Hepatocyte (in vitro differentiated cells): Measurements from ENCODE around the gene PRR20E. TPM values are rescaled to one million over a fixed set of nuclear protein-coding genes. Genes with fewer than 3 reads are reported as not detected.
"Not testable (repeated sequence)": the region's sequence is repeated elsewhere in the genome, so short reads cannot be mapped to it uniquely, and the experiment has no call there.

Experiments
- DNase-seq: peaks from one replicate; pipeline ENCODE4 v3.0.0-alpha.2; 2016; ENCODE audit warnings: low spot score
- H2AFZ ChIP-seq: fragments of 200-600 bp; sonication (generic); 2 replicates; pipeline ENCODE4 v1.6.0; 2016; ENCODE audit warnings: antibody characterized with exemption, mild to moderate bottlenecking
- H3K27ac ChIP-seq: fragments of 200-600 bp; sonication (generic); 2 replicates; pipeline ENCODE4 v1.5.1; 2016; ENCODE audit warnings: mild to moderate bottlenecking
- H3K27me3 ChIP-seq: fragments of 200-600 bp; sonication (generic); 2 replicates; pipeline ENCODE4 v1.6.1; 2016
- H3K36me3 ChIP-seq: fragments of 200-600 bp; sonication (generic); replicated peaks from 2 replicates; pipeline ENCODE4 v1.5.1; 2016; ENCODE audit warnings: low read depth; ENCODE audit not compliant: insufficient read depth
- H3K4me1 ChIP-seq: fragments of 200-600 bp; sonication (generic); 2 replicates; pipeline ENCODE4 v1.5.1; 2016; ENCODE audit warnings: mild to moderate bottlenecking, moderate library complexity; ENCODE audit not compliant: insufficient read depth
- H3K4me2 ChIP-seq: fragments of 200-600 bp; sonication (generic); 2 replicates; pipeline ENCODE4 v1.6.0; 2016
- H3K4me3 ChIP-seq: fragments of 200-600 bp; sonication (generic); 2 replicates; pipeline ENCODE4 v1.5.1; 2016; ENCODE audit warnings: mild to moderate bottlenecking
- H3K79me2 ChIP-seq: fragments of 200-600 bp; sonication (generic); 2 replicates; pipeline ENCODE4 v1.6.0; 2017; ENCODE audit warnings: mild to moderate bottlenecking
- H3K9me2 ChIP-seq: fragments of 200-600 bp; sonication (generic); replicated peaks from 2 replicates; pipeline ENCODE4 v1.6.0; 2017; ENCODE audit warnings: mild to moderate bottlenecking; ENCODE audit not compliant: insufficient read depth
- H3K9me3 ChIP-seq: fragments of 200-600 bp; sonication (generic); 2 replicates; pipeline ENCODE4 v1.5.1; 2016; ENCODE audit warnings: low read depth, mild to moderate bottlenecking
- H4K20me1 ChIP-seq: fragments of 200-600 bp; sonication (generic); 2 replicates; pipeline ENCODE4 v1.6.0; 2016; ENCODE audit warnings: mild to moderate bottlenecking; ENCODE audit not compliant: insufficient read depth, poor library complexity, severe bottlenecking
- EZH2 ChIP-seq: fragments of 200-600 bp; sonication (generic); IDR thresholded peaks from 2 replicates; pipeline ENCODE4 v1.6.1; 2016; ENCODE audit warnings: antibody characterized with exemption, mild to moderate bottlenecking, borderline replicate concordance
- EZH2phosphoT487 ChIP-seq: fragments of 200-600 bp; sonication (generic); IDR thresholded peaks from one replicate; pipeline ENCODE4 v1.6.1; 2018; ENCODE audit warnings: antibody characterized with exemption, mild to moderate bottlenecking, low read depth, moderate library complexity; ENCODE audit not compliant: unreplicated experiment, severe bottlenecking
- WGBS: methylation state at CpG from one replicate; pipeline ENCODE4 v1.1.6; 2016; ENCODE audit warnings: low lambda C conversion rate; ENCODE audit errors: missing lambda C conversion rate; 5-methylcytosine and 5-hydroxymethylcytosine counted together
- polyA plus RNA-seq: library from polyadenylated mRNA; unstranded; fragments of >200 nt; fragmentation: Nextera tagmentation; extraction: Ambion mirVana; gene quantifications from 2 replicates; pipeline ENCODE4 v1.2.1, GENCODE V29; 2016
- small RNA-seq: library from RNA; depleted of rRNA; stranded (forward); fragments of <200 nt; gene quantifications from one replicate; pipeline ENCODE3, GENCODE V24; 2014
- total RNA-seq: library from RNA; depleted of rRNA; stranded (reverse); fragments of >200 nt; gene quantifications from 2 replicates; pipeline ENCODE4 v1.2.3, GENCODE V29; 2014
- TF ChIP-seq, protein P1 (sequence below): fragments of 200-600 bp; sonication (generic); IDR thresholded peaks from 2 replicates; pipeline ENCODE4 v1.5.1; 2016; ENCODE audit warnings: antibody characterized with exemption, mild to moderate bottlenecking; ENCODE audit not compliant: poor library complexity

PRR20E gene
- total and polyA plus RNA-seq, 2 experiments from 2014 or later = not detected

DNA sequence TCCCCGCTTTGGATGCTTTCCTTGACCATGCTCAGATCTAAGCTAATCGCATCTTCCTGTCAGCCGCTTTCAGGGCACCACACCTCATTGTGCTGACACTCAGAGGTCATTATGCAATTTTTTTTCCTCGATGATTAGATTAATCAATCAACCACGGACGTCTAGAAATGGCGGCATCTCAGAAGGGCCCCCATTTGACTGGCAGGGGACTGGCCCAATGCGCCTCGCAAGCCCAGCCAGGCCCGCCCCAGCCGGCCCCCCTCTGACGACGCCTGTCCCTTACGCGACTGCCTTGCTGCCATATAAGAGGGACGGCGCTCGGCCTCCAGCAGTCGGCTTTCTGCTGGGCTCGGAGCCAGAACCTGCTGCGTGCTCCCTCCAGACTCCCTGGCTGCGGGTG is 6.7 kb upstream of the PRR20E start, which contains the start of gene PRR20D:
PRR20D (plus strand) TSS at position 301 of the 400 bp plus-strand sequence. CDS start 387 bp downstream, outside the sequence.
- H4K20me1 ChIP-seq, DNase-seq, H3K36me3 ChIP-seq, H3K4me2 ChIP-seq, H3K4me3 ChIP-seq, H3K27ac ChIP-seq, H2AFZ ChIP-seq, H3K4me1 ChIP-seq, H3K9me3 ChIP-seq, H3K9me2 ChIP-seq, H3K27me3 ChIP-seq, H3K79me2 ChIP-seq: not testable (repeated sequence)
- no CpG with 5 or more reads among the region's 22 CpGs for WGBS

DNA sequence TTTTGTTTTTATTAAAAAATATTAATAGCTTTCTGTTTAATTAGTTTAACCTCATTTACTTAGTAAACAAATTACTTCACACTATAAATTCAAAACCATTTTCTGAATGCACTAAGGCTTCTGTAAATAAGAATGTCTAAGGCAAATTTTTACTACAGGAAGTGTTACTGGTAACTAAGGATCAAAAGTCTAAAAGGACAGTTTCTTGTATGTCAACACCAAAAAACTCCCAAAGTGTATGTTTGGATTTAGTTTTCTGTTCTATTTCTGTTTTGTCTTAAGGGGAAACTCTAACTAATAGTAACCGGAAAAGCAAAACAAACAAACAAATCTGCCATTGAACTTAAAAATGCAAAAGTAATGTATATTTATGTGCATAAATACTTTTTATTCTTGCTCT is 24.7 kb downstream of the PRR20E start:
- Histone ChIP-seq H3K79me2 (no peaks in the 10 kb centered on the region), H3K4me3 (no peak overlapping the region), H3K27me3 (no peaks in the 10 kb centered on the region), H3K36me3 (no peaks in the 10 kb centered on the region), H2AFZ (no peak overlapping the region), H3K9me3 (no peaks in the 10 kb centered on the region), H3K4me2 (no peak overlapping the region), H3K9me2 (no peaks in the 10 kb centered on the region), H3K27ac (no peak overlapping the region), H3K4me1 (no peaks in the 10 kb centered on the region), H4K20me1 (no peaks in the 10 kb centered on the region)
- 72% methylated on average over 1 of the region's 1 CpG for WGBS
- TF ChIP-seq EZH2phosphoT487 (no peak), EZH2 (no peak)
- TF ChIP-seq, protein P1, sequence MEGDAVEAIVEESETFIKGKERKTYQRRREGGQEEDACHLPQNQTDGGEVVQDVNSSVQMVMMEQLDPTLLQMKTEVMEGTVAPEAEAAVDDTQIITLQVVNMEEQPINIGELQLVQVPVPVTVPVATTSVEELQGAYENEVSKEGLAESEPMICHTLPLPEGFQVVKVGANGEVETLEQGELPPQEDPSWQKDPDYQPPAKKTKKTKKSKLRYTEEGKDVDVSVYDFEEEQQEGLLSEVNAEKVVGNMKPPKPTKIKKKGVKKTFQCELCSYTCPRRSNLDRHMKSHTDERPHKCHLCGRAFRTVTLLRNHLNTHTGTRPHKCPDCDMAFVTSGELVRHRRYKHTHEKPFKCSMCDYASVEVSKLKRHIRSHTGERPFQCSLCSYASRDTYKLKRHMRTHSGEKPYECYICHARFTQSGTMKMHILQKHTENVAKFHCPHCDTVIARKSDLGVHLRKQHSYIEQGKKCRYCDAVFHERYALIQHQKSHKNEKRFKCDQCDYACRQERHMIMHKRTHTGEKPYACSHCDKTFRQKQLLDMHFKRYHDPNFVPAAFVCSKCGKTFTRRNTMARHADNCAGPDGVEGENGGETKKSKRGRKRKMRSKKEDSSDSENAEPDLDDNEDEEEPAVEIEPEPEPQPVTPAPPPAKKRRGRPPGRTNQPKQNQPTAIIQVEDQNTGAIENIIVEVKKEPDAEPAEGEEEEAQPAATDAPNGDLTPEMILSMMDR = no peak
- DNase-seq = no peak

DNA sequence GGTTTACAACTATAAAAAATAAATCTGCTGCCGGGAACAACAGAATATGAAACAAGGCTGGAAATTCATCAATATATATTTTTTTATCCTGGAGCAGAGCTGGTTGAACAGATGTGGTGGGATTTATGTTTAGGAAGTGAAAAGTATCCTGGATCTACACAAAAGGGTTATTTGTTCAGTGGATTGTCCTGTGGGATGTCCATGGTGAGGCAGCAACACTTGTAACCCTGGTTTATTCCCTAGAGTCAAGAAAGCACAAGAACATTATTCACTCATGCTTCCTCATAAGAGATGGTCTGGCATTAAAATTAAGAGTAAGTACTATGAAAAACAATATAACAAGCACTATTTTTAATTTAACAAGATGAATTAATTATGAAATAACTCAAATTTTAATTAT is 46.0 kb downstream of the PRR20E start:
- 96% methylated on average over 1 of the region's 1 CpG for WGBS
- Histone ChIP-seq H3K27me3 (no peaks in the 10 kb centered on the region), H2AFZ (no peak overlapping the region), H3K27ac (no peak overlapping the region), H3K36me3 (no peaks in the 10 kb centered on the region), H3K4me2 (no peak overlapping the region), H3K4me1 (no peaks in the 10 kb centered on the region), H3K9me3 (no peaks in the 10 kb centered on the region), H3K4me3 (no peak overlapping the region), H3K9me2 (no peaks in the 10 kb centered on the region), H4K20me1 (no peaks in the 10 kb centered on the region), H3K79me2 (no peaks in the 10 kb centered on the region)
- DNase-seq = no peak
- no peak for TF ChIP-seq EZH2phosphoT487
- no peak for TF ChIP-seq EZH2
- TF ChIP-seq, protein P1 = no peak

Small RNA genes within 50 kb of the gene (small RNA-seq; reads per million reads assigned to genes)
- gene PRR20FP = not detected

Other genes with a start within 250 kb of the PRR20E start
- not detected in 2 replicates for gene PRR20A, start 26.3 kb upstream of the PRR20E start, total RNA-seq
- gene PRR20A, start 26.3 kb upstream of the PRR20E start, polyA plus RNA-seq = not detected in 2 replicates
- not detected in 2 replicates for gene PRR20B, start 19.7 kb upstream of the PRR20E start, total RNA-seq
- gene PRR20B, start 19.7 kb upstream of the PRR20E start, polyA plus RNA-seq = not detected in 2 replicates
- not detected in 2 replicates for gene PRR20C, start 13.1 kb upstream of the PRR20E start, total RNA-seq
- gene PRR20C, start 13.1 kb upstream of the PRR20E start, polyA plus RNA-seq = not detected in 2 replicates
- gene PRR20D, start 6.6 kb upstream of the PRR20E start, total RNA-seq = not detected in 2 replicates
- gene PRR20D, start 6.6 kb upstream of the PRR20E start, polyA plus RNA-seq = not detected in 2 replicates